IMR-90 (cell line): ENCODE measurements around the gene ARMH3. TPM values are rescaled to one million over a fixed set of nuclear protein-coding genes. Genes with fewer than 3 reads are reported as not detected.

ENCODE experiments used
- ATAC-seq: fragments of 200-7000 bp; cut with Tn5 transposase; 2 replicates; pipeline ENCODE4 v1.9.1; 2020; ENCODE audit warnings: low read depth, mild to moderate bottlenecking, moderate library complexity
- BruUV-seq: library from RNA; stranded (reverse); fragments of 400-500 nt; replicated peaks from 2 replicates; lab custom pipeline; 2021; lab: Mats Ljungman, UMichigan
- CTCF ChIA-PET: fragments of 300-600 bp; formaldehyde crosslinking; extraction: SDS; loops from one replicate; lab custom pipeline; 2021; ENCODE audit warnings: antibody characterized with exemption; lab: Yijun Ruan, JAX
- POLR2A ChIA-PET: fragments of 300-600 bp; sonication (Branson Sonifier 250); formaldehyde crosslinking; loops from one replicate; lab custom pipeline; 2022; ENCODE audit warnings: antibody characterized with exemption; ENCODE audit not compliant: unreplicated experiment; lab: Charles Lee
- DNase-seq: peaks from one replicate; pipeline ENCODE4 v3.0.0; 2013
- H2AFZ ChIP-seq: replicated peaks from 2 replicates; pipeline ENCODE3; 2013; ENCODE audit warnings: low read length, mild to moderate bottlenecking; ENCODE audit not compliant: poor library complexity
- H2AK5ac ChIP-seq: 2 replicates; pipeline ENCODE4 v1.6.1; 2013; ENCODE audit warnings: low read depth, low read length, inconsistent platforms
- H2AK9ac ChIP-seq: replicated peaks from 2 replicates; pipeline ENCODE3; 2013; ENCODE audit warnings: mild to moderate bottlenecking, low read depth, low read length, moderate library complexity; ENCODE audit not compliant: poor library complexity
- H2BK120ac ChIP-seq: 2 replicates; pipeline ENCODE4 v1.6.1; 2013; ENCODE audit warnings: low read depth, low read length, inconsistent platforms
- H2BK15ac ChIP-seq: 3 replicates; pipeline ENCODE4 v1.6.1; 2013; ENCODE audit warnings: low read depth, low read length, inconsistent platforms
- H2BK20ac ChIP-seq: 2 replicates; pipeline ENCODE4 v1.6.1; 2013; ENCODE audit warnings: low read depth, mild to moderate bottlenecking, inconsistent platforms, low read length, moderate library complexity
- H2BK5ac ChIP-seq: 2 replicates; pipeline ENCODE4 v1.6.1; 2013; ENCODE audit warnings: mild to moderate bottlenecking, low read depth, low read length, inconsistent platforms; ENCODE audit not compliant: poor library complexity, severe bottlenecking
- H3K14ac ChIP-seq: replicated peaks from 2 replicates; pipeline ENCODE4 v1.6.1; 2013; ENCODE audit warnings: low read depth, low read length, inconsistent platforms
- H3K18ac ChIP-seq: 2 replicates; pipeline ENCODE4 v1.6.1; 2013; ENCODE audit warnings: low read depth, low read length, control low read depth
- H3K23ac ChIP-seq: 2 replicates; pipeline ENCODE4 v1.6.1; 2013; ENCODE audit warnings: low read depth, low read length, inconsistent platforms
- H3K27ac ChIP-seq: 2 replicates; pipeline ENCODE4 v1.5.1; 2013; ENCODE audit warnings: mild to moderate bottlenecking, control low read depth, low read length; ENCODE audit not compliant: insufficient read depth
- H3K27me3 ChIP-seq: 2 replicates; pipeline ENCODE4 v1.6.1; 2013; ENCODE audit warnings: low read length; ENCODE audit not compliant: control insufficient read depth, insufficient read depth
- H3K36me3 ChIP-seq: 2 replicates; pipeline ENCODE4 v1.6.1; 2013; ENCODE audit warnings: low read length, mixed read lengths; ENCODE audit not compliant: control insufficient read depth, insufficient read depth
- H3K4ac ChIP-seq: 2 replicates; pipeline ENCODE4 v1.6.1; 2013; ENCODE audit warnings: low read depth, low read length, inconsistent platforms
- H3K4me1 ChIP-seq: 2 replicates; pipeline ENCODE4 v1.6.1; 2013; ENCODE audit warnings: low read length, mixed read lengths; ENCODE audit not compliant: control insufficient read depth, insufficient read depth
- H3K4me2 ChIP-seq: 2 replicates; pipeline ENCODE4 v1.6.1; 2013; ENCODE audit warnings: low read depth, mild to moderate bottlenecking, control low read depth, low read length, moderate library complexity
- H3K4me3 ChIP-seq: 2 replicates; pipeline ENCODE4 v1.5.1; 2013; ENCODE audit warnings: low read depth, mild to moderate bottlenecking, control low read depth, low read length, moderate library complexity; ENCODE audit not compliant: insufficient read depth
- H3K56ac ChIP-seq: 2 replicates; pipeline ENCODE4 v1.6.1; 2013; ENCODE audit warnings: low read length, inconsistent platforms; ENCODE audit not compliant: insufficient read depth; ENCODE audit errors: extremely low read depth
- H3K79me1 ChIP-seq, 2 experiments: 2 replicates each; pipeline ENCODE4 v1.6.1; 2013; ENCODE audit warnings: low read length in 2 of 2, inconsistent platforms in 1 of 2, low read depth in 1 of 2
- H3K9ac ChIP-seq: 2 replicates; pipeline ENCODE4 v1.6.1; 2013; ENCODE audit warnings: low read depth, low read length, control low read depth
- H3K9me1 ChIP-seq: 2 replicates; pipeline ENCODE4 v1.6.1; 2013; ENCODE audit warnings: low read length, inconsistent platforms; ENCODE audit not compliant: insufficient read depth
- H3K9me3 ChIP-seq: 2 replicates; pipeline ENCODE4 v1.6.1; 2013; ENCODE audit warnings: low read length; ENCODE audit not compliant: control insufficient read depth, insufficient read depth
- H4K20me1 ChIP-seq: 2 replicates; pipeline ENCODE4 v1.6.1; 2013; ENCODE audit warnings: low read length, inconsistent platforms; ENCODE audit not compliant: insufficient read depth
- H4K5ac ChIP-seq: 2 replicates; pipeline ENCODE4 v1.6.1; 2013; ENCODE audit warnings: mild to moderate bottlenecking, low read depth, low read length, control low read depth
- H4K8ac ChIP-seq, 2 experiments: 2 replicates each; pipeline ENCODE4 v1.6.1; 2013; ENCODE audit warnings: low read depth in 2 of 2, low read length in 2 of 2, control low read depth in 1 of 2, inconsistent platforms in 1 of 2
- H4K91ac ChIP-seq: 2 replicates; pipeline ENCODE4 v1.6.1; 2013; ENCODE audit warnings: low read depth, low read length, inconsistent platforms; ENCODE audit not compliant: insufficient read depth
- CHD1 ChIP-seq: IDR thresholded peaks from 2 replicates; pipeline ENCODE4 v1.6.1; 2012; ENCODE audit warnings: low read depth, low read length, improper control_type of control experiment
- CTCF ChIP-seq: conservative IDR thresholded peaks from 2 replicates; pipeline ENCODE4 v1.5.1; 2012; ENCODE audit warnings: mild to moderate bottlenecking, low read depth, low read length, improper control_type of control experiment
- ELK1 ChIP-seq: fragments of 150-350 bp; IDR thresholded peaks from 2 replicates; pipeline ENCODE4 v1.6.1; 2016; ENCODE audit warnings: low read depth, mild to moderate bottlenecking, low read length, moderate library complexity, borderline replicate concordance
- MAFK ChIP-seq: IDR thresholded peaks from 2 replicates; pipeline ENCODE4 v1.6.1; 2012; ENCODE audit warnings: low read depth, low read length, improper control_type of control experiment
- MAZ ChIP-seq: IDR thresholded peaks from 2 replicates; pipeline ENCODE4 v1.6.1; 2012; ENCODE audit warnings: low read depth, mild to moderate bottlenecking, low read length, improper control_type of control experiment, moderate library complexity, borderline replicate concordance
- MXI1 ChIP-seq: IDR thresholded peaks from 2 replicates; pipeline ENCODE4 v1.6.1; 2012; ENCODE audit warnings: low read depth, mild to moderate bottlenecking, low read length, moderate library complexity, borderline replicate concordance
- NFE2L2 ChIP-seq: fragments of 150-350 bp; IDR thresholded peaks from 2 replicates; pipeline ENCODE4 v1.6.1; 2016; ENCODE audit warnings: low read depth, mild to moderate bottlenecking, low read length
- POLR2A ChIP-seq: IDR thresholded peaks from 2 replicates; pipeline ENCODE4 v1.6.1; 2012; ENCODE audit warnings: mild to moderate bottlenecking, low read depth, low read length
- RAD21 ChIP-seq: IDR thresholded peaks from 2 replicates; pipeline ENCODE4 v1.6.1; 2012; ENCODE audit warnings: low read length, improper control_type of control experiment
- RCOR1 ChIP-seq: IDR thresholded peaks from 2 replicates; pipeline ENCODE4 v1.6.1; 2012; ENCODE audit warnings: mild to moderate bottlenecking, low read length, improper control_type of control experiment; ENCODE audit not compliant: insufficient replicate concordance
- SMC3 ChIP-seq: fragments of 150-350 bp; IDR thresholded peaks from 2 replicates; pipeline ENCODE4 v1.6.1; 2016; ENCODE audit warnings: low read depth, mild to moderate bottlenecking, antibody characterized with exemption, low read length, moderate library complexity
- USF2 ChIP-seq: fragments of 150-350 bp; IDR thresholded peaks from 2 replicates; pipeline ENCODE4 v1.6.1; 2017; ENCODE audit warnings: mild to moderate bottlenecking, antibody characterized with exemption, low read length, low read depth
- WGBS, 2 experiments: methylation state at CpG; one replicate each; pipeline versions ENCODE4 v1.1.5 to v1.1.7; 2013; ENCODE audit warnings: missing lambda C conversion rate in 2 of 2; ENCODE audit not compliant: insufficient read length in 1 of 2; ENCODE audit errors: extremely low coverage in 2 of 2; 5-methylcytosine and 5-hydroxymethylcytosine counted together
- dilution Hi-C: fragments of 300-500 bp; cut with HindIII; formaldehyde crosslinking; loops from one replicate; pipeline ENCODE4 v1.14.3; 2018; ENCODE audit warnings: low sequenced_read_pairs; ENCODE audit not compliant: unreplicated experiment
- in situ Hi-C: fragments of 300-500 bp; cut with MboI; formaldehyde crosslinking; loops from 3 replicates; pipeline ENCODE4 v1.14.3; 2019; ENCODE audit warnings: low sequenced_read_pairs, inconsistent platforms, mixed read lengths
- intact Hi-C: fragments of 100-400 bp; cut with micrococcal nuclease; formaldehyde crosslinking; loops from 2 replicates; pipeline ENCODE4 v1.10.0; 2022
- polyA plus RNA-seq, 3 experiments: library from polyadenylated mRNA; depleted of rRNA; stranded (reverse); fragments of >200 nt; gene quantifications; 2 replicates each; pipeline ENCODE4 v1.2.3, GENCODE V29; 2012; ENCODE audit warnings: low replicate concordance in 1 of 3
- total RNA-seq: library from RNA; depleted of rRNA; stranded (reverse); fragments of >200 nt; gene quantifications from 2 replicates; pipeline ENCODE4 v1.2.3, GENCODE V29; 2012

The ARMH3 gene
- total and polyA plus RNA-seq, 2 of the 4 experiments (the other 2 are of a cell fraction): 12.1 to 13.1 TPM

GRCh38 chr10:101848408-101848807 lies 207.6 kb downstream of the ARMH3 start:
- Histone ChIP-seq H3K9me1 (peaks cover 16% of the 10 kb centered on the region), H2BK15ac (no peak overlapping the region), H4K20me1 (peaks cover 23% of the 10 kb centered on the region; the same call in 1 of the 2 replicates), H3K4me2 (no peak overlapping the region), H2BK5ac (no peak overlapping the region), H3K14ac (no peak overlapping the region), H4K8ac (no peak overlapping the region), H2BK20ac (no peak overlapping the region), H3K36me3 (peaks cover 4% of the 10 kb centered on the region; the same call in 1 of the 2 replicates), H3K9ac (no peak overlapping the region), H3K56ac (no peak overlapping the region), H3K27ac (no peak overlapping the region), H2AK5ac (no peak overlapping the region), H2AK9ac (no peak overlapping the region), H3K4ac (no peak overlapping the region), H3K27me3 (no peaks in the 10 kb centered on the region), H3K4me1 (peaks cover 6% of the 10 kb centered on the region; the same call in 1 of the 2 replicates), H2AFZ (no peak overlapping the region), H3K18ac (no peak overlapping the region), H3K9me3 (no peaks in the 10 kb centered on the region), H4K5ac (no peak overlapping the region), H2BK120ac (no peak overlapping the region), H3K23ac (no peak overlapping the region), H3K4me3 (no peak overlapping the region), H4K91ac (no peak overlapping the region), H3K79me1 (no peaks in the 10 kb centered on the region; a peak in 1 of 4 replicates)
- ChIA-PET POLR2A (interaction anchor here (1.3 kb wide), 1 partner anchor 161 kb away, joined by 3 read pairs; no protein-coding TSS in a partner anchor), CTCF (interaction anchor here (1.1 to 1.5 kb wide), 5 partner anchors 8 to 224 kb away, joined by 3 to 6 read pairs (median 4); no protein-coding TSS in a partner anchor)
- WGBS, 2 experiments: no CpG with 5 or more reads among the region's 4 CpGs
- BruUV-seq: no TSS peak
- no peak for DNase-seq
- in situ Hi-C loops (no loop called here), dilution Hi-C loops (no loop called here), intact Hi-C loops (no loop called here)
- no peak for TF ChIP-seq MXI1
- TF ChIP-seq RCOR1: no peak
- no peak for TF ChIP-seq MAFK
- TF ChIP-seq CTCF: no peak
- TF ChIP-seq CHD1: no peak
- no peak for TF ChIP-seq USF2
- TF ChIP-seq ELK1: no peak
- no peak for TF ChIP-seq NFE2L2
- TF ChIP-seq RAD21: no peak
- TF ChIP-seq POLR2A: no peak
- TF ChIP-seq MAZ: no peak
- no peak for TF ChIP-seq SMC3
- peak; percentile 35 for ATAC-seq
